NB4 (cell line): Measurements from ENCODE around the gene MELTF.

Experiments
- DNase-seq: peaks from one replicate; pipeline ENCODE4 v3.0.0; 2010; ENCODE audit warnings: low read depth
- H3K4me3 ChIP-seq: one replicate; pipeline ENCODE4 v1.5.1; 2011; ENCODE audit warnings: mild to moderate bottlenecking, low read depth, low read length, moderate library complexity
- CTCF ChIP-seq: IDR thresholded peaks from one replicate; pipeline ENCODE4 v1.5.1; 2012; ENCODE audit warnings: low read depth, low read length
- MAX ChIP-seq: IDR thresholded peaks from 2 replicates; pipeline ENCODE4 v1.6.1; 2011; ENCODE audit warnings: low read depth, low read length
- MYC ChIP-seq: IDR thresholded peaks from 2 replicates; pipeline ENCODE4 v1.6.1; 2011; ENCODE audit warnings: low read depth, low read length
- POLR2A ChIP-seq: IDR thresholded peaks from 2 replicates; pipeline ENCODE4 v1.6.1; 2011; ENCODE audit warnings: mild to moderate bottlenecking; ENCODE audit not compliant: insufficient read length; ENCODE audit errors: extremely low read depth

MELTF gene

GRCh38 chr3:196985298-196985697 is 44.3 kb downstream of the MELTF start:
- no peak for TF ChIP-seq MYC
- no peak for TF ChIP-seq MAX
- TF ChIP-seq POLR2A: no peak
- no peak for TF ChIP-seq CTCF
- H3K4me3 ChIP-seq: no peak overlapping the region
- DNase-seq: no peak

GRCh38 chr3:196983186-196983585 is 46.4 kb downstream of the MELTF start:
- H3K4me3 ChIP-seq: no peak overlapping the region
- no peak for DNase-seq
- TF ChIP-seq CTCF (no peak), MYC (no peak), POLR2A (no peak)

GRCh38 chr3:196981657-196982056 is 48.0 kb downstream of the MELTF start:
- DNase-seq: no peak
- TF ChIP-seq POLR2A (no peak), MYC (no peak), CTCF (no peak), MAX (no peak)
- no peak overlapping the region for H3K4me3 ChIP-seq

- no peak for DNase-seq
- TF ChIP-seq MYC: no peak
- TF ChIP-seq MAX: no peak
- TF ChIP-seq POLR2A: no peak
- TF ChIP-seq CTCF: no peak
- H3K4me3 ChIP-seq: no peak overlapping the region
These were observed 50.1 kb downstream of the MELTF start for GRCh38 chr3:196979545-196979944.

- no peak for TF ChIP-seq POLR2A
- TF ChIP-seq CTCF: no peak
- TF ChIP-seq MYC: no peak
- no peak for TF ChIP-seq MAX
- no peak overlapping the region for H3K4me3 ChIP-seq
- DNase-seq: no peak
These were observed 52.7 kb downstream of the MELTF start for GRCh38 chr3:196976941-196977340.

- no peak for TF ChIP-seq MAX
- no peak for TF ChIP-seq POLR2A
- DNase-seq: no peak
- no peak overlapping the region for H3K4me3 ChIP-seq
These were observed 54.3 kb downstream of the MELTF start for GRCh38 chr3:196975349-196975748.
